ENCODE data around the gene SLC25A38. TPM values are rescaled to one million over a fixed set of nuclear protein-coding genes. Genes with fewer than 3 reads are reported as not detected.

SLC25A38 gene
- polyA plus RNA-seq, 4 donors: 32.6 to 38.5 (median 36.5) TPM

DNA sequence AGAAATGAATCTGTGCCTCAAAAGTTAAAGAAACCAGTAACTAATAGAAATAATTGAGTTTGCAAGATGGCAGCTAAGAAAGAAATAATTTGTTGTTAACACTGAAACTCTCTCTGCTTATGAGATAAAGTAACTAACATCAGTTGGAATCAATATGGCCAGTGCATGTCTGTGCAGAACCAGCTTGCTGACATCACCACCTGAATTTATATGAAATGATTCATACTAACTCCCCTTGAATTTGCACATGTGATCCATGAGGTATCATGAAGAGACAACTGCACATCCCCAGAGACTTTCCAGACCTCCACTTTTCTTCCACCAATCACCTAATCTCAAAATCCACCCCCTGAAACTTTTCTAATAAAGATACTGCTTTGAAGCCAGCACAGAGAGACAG lies 10.3 kb upstream of the SLC25A38 start:
- no peak for DNase-seq (ENCODE audit: low read depth in 4 of 4, low spot score in 2 of 4)

DNA sequence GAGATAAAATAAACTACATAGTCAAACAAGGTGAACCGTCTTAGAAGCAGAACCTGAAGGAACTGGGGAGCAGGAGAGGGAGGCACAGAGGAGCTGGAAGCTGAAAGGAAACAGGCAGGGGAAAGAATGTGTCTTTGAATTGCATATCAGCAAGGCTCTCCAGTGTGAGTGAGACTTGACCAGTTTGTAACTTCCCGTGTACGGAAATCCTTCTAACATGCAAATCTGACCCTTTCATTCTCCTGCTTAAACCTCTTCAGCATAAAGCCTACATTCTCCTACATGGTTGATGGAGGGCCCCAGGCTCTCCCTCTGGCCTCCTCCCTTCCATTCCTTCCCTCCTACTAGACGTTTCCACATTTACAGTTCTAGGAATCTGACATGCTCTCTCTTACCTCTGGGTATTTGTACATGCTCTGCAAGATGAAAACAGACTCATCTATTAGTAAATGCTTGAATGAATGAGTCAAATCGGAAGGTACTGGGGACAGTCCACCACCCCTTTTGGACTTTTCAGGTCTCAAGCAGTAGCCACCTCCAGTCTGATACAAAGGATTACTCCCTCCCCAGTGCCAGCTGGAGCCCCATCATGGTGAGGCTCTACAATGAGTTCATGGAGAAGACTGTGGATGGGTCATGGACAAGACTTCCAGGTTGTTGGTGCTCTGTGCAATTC lies 6.1 kb upstream of the SLC25A38 start:
- DNase-seq (ENCODE audit: low read depth in 4 of 4, low spot score in 2 of 4): no peak

GRCh38 chr3:39378088-39378487 lies 5.1 kb upstream of the SLC25A38 start:
- DNase-seq (ENCODE audit: low read depth in 4 of 4, low spot score in 2 of 4): peak in 2 of 4 donors; percentile 7 to 17

- no peak for DNase-seq (ENCODE audit: low read depth in 4 of 4, low spot score in 2 of 4)
These were observed 4.0 kb upstream of the SLC25A38 start for GRCh38 chr3:39378957-39379777.

GRCh38 chr3:39379778-39380155 lies 3.4 kb upstream of the SLC25A38 start:
- no peak for DNase-seq (ENCODE audit: low read depth in 4 of 4, low spot score in 2 of 4)

GRCh38 chr3:39381432-39381831 lies 1.7 kb upstream of the SLC25A38 start:
- no peak for DNase-seq (ENCODE audit: low read depth in 4 of 4, low spot score in 2 of 4)

DNA sequence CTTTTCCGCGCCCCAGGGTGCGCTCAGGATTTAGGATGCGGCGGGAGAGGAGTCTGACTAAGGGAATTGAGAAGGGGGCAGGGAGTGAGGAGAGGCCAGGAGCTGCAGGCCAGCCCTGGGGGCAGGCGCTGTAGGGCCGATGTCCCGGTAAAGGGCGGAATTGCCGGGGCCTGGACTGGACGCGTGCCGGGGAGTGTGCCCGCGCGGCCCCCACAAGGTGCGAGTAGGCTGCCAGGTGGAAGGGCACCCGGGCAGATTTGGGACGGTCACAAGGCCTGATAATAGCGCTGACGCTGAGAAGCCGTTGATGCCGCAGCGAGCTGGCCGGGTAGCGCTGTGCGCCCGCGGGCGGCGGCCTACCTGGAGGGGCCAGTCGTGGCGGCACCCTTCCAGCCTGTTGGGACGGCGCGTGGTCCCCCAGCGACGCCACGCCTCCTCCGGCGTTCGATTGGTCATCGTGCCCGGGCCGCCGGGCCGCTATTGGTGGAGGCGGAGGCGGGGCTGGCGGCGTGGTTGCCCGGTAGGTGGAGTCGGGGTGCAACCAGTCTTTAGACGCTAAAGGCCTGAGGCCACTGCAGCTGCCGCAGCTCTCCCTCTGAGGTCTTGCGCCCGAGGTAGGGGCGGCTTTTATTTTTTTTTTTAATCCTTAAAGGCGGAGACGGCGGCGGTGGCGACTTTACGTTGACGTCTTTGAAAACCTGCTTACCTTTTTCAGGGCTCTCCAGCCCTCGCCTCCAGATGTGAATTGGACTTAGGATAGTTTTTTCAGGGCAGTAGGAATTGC lies 903 bp downstream of the SLC25A38 start:
- peak; percentile 45 to 86 (median 78) for DNase-seq (ENCODE audit: low read depth in 4 of 4, low spot score in 2 of 4)

- no peak for DNase-seq (ENCODE audit: low read depth in 4 of 4, low spot score in 2 of 4)
These were observed 1.5 kb downstream of the SLC25A38 start for GRCh38 chr3:39384665-39385000.

- DNase-seq (ENCODE audit: low read depth in 4 of 4, low spot score in 2 of 4): no peak
These were observed 2.4 kb downstream of the SLC25A38 start for GRCh38 chr3:39385456-39386090.

GRCh38 chr3:39386318-39386717 lies 3.1 kb downstream of the SLC25A38 start:
- no peak for DNase-seq (ENCODE audit: low read depth in 4 of 4, low spot score in 2 of 4)

- DNase-seq (ENCODE audit: low read depth in 4 of 4, low spot score in 2 of 4): no peak
These were observed 4.3 kb downstream of the SLC25A38 start for GRCh38 chr3:39387411-39387975.

- no peak for DNase-seq (ENCODE audit: low read depth in 4 of 4, low spot score in 2 of 4)
These were observed 5.0 kb downstream of the SLC25A38 start for GRCh38 chr3:39388153-39388552.

- DNase-seq (ENCODE audit: low read depth in 4 of 4, low spot score in 2 of 4): no peak
These were observed 5.6 kb downstream of the SLC25A38 start for GRCh38 chr3:39388741-39389248.

- no peak for DNase-seq (ENCODE audit: low read depth in 4 of 4, low spot score in 2 of 4)
These were observed 7.0 kb downstream of the SLC25A38 start for GRCh38 chr3:39390181-39390580.

DNA sequence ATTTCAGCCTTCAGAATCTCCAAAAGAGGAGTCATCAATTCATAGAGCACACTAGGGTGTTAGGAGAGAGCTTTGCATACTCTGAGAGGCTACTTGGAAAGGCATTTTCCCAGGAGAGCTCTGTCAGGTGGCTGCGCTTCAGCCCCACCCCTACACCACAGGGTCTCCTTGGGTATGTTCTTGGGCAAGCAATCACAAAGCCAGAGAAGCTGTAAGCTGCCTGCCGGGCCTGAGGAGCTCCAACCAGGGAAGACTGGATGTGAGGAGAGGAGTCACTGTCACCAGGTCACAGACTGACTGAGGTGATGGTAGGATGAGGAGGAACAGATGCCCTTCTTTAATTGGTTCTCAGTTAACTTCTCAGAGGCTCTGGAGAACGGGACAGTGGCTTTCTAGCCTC lies 13.5 kb downstream of the SLC25A38 start:
- DNase-seq (ENCODE audit: low read depth in 4 of 4, low spot score in 2 of 4): no peak

GRCh38 chr3:39398700-39399099 lies 15.5 kb downstream of the SLC25A38 start:
- no peak for DNase-seq (ENCODE audit: low read depth in 4 of 4, low spot score in 2 of 4)

DNA sequence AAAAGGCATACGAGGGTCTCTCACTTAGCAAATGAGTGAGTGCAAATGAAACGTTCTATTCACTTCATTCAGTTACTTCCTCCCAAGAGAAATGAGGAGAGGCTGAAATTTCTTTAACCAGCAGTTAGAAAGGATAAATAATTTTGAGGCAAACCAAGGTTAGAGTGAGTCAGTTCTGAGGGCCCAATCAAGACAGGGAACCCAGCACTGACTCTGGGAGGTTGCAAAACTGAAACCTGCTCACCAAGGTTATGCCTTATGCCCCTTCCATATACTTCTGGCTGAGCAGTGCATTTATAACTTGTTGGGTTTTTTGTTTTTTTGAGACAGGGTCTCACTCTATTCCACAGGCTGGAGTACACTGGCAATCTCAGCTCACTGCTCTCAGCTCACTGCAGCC lies 18.8 kb downstream of the SLC25A38 start:
- DNase-seq (ENCODE audit: low read depth in 4 of 4, low spot score in 2 of 4): no peak

DNA sequence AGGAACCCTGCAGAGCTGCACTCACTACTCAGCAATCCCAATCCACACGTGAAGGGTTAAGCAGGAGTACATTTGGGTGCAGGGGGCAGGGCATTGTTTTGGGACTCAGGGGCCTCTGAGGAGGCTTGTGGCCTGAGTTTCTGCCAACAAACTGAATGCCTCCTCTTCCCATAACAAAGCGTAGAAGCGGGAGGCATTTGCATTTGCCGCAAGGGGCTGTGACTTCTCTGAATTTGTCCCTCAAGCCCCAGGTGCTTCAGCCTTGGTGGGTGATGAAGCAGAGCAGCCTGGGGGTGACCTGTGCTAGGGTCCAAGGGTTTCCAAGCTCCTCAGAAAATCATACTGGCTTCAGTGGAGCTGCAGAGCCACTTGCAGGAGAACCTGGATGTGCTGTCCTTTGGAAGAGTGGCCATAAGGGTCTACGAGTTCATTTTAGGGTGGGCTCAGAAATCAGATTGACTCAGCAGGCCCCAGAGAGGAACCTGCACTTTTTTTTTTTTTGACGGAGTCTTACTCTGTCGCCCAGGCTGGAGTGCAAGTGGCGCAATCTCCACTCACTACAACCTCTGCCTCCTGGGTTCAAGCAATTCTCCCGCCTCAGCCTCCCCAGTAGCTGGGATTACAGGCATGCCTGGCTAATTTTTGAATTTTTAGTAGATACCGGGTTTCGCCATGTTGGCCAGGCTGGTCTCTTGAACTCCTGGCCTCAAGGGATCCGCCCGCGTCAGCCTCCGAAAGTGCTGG lies 21.9 kb downstream of the SLC25A38 start:
- no peak for DNase-seq (ENCODE audit: low read depth in 4 of 4, low spot score in 2 of 4)

- no peak for DNase-seq (ENCODE audit: low read depth in 4 of 4, low spot score in 2 of 4)
These were observed 22.7 kb downstream of the SLC25A38 start for GRCh38 chr3:39405687-39406367.
